Urinary bladder (tissue), 4 donors: ENCODE measurements around the gene TTC21B. TPM values are rescaled to one million over a fixed set of nuclear protein-coding genes. Genes with fewer than 3 reads are reported as not detected.

ENCODE experiments used
- DNase-seq: peaks from one replicate; pipeline ENCODE4 v3.0.0-alpha.2; 2015; ENCODE audit errors: extremely low spot score
- H3K27ac ChIP-seq: one replicate; pipeline ENCODE4 v1.5.1; 2013; ENCODE audit warnings: low read depth, mild to moderate bottlenecking, moderate library complexity
- H3K36me3 ChIP-seq: one replicate; pipeline ENCODE4 v1.6.1; 2013; ENCODE audit warnings: mild to moderate bottlenecking, moderate library complexity; ENCODE audit not compliant: insufficient read depth
- H3K4me1 ChIP-seq: one replicate; pipeline ENCODE4 v1.6.1; 2013; ENCODE audit warnings: mild to moderate bottlenecking, moderate library complexity; ENCODE audit not compliant: insufficient read depth
- H3K4me3 ChIP-seq: one replicate; pipeline ENCODE4 v1.5.1; 2013; ENCODE audit warnings: low read depth, low read length
- WGBS: extraction: QIAGEN DNeasy Blood & Tissue Kit; methylation state at CpG from one replicate; pipeline ENCODE4 v1.1.7; 2013; 5-methylcytosine and 5-hydroxymethylcytosine counted together
- polyA plus RNA-seq: library from polyadenylated mRNA; stranded (reverse); fragments of 200-250 nt; gene quantifications from one replicate; pipeline ENCODE4 v1.2.3, GENCODE V29; 2013
- total RNA-seq: library from RNA; depleted of rRNA; stranded (reverse); fragments of >200 nt; gene quantifications from one replicate; pipeline ENCODE4 v1.2.3, GENCODE V29; 2014
- donor health status: healthy with polysubstance abuse.
- donor health status: healthy.

The TTC21B gene
- total and polyA plus RNA-seq, 2 donors: 7.4 to 81.2 TPM

DNA sequence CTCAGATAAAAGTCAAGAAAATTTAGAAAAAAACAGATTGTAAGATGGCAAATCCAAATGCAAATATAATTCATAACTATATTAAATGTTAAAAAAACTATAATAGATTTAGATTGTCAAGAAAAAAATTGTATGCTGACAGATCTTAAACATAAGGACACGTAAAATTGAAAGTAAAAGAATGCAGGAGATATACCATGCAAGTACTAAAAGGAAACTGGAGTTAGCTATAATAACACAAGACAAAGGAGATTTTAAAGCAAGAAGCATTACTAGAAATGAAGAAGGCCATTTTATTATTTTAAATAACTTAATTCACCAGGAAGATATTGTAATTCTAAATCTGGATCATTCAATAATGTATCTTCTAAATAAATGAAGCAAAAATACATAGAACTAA lies 48.3 kb downstream of the TTC21B start:
- Histone ChIP-seq H3K4me3 (no peak overlapping the region), H3K27ac (no peak overlapping the region), H3K4me1 (no peaks in the 10 kb centered on the region), H3K36me3 (peaks cover 7% of the 10 kb centered on the region)
- DNase-seq: no peak
- 94% methylated on average over 1 of the region's 1 CpG for WGBS

DNA sequence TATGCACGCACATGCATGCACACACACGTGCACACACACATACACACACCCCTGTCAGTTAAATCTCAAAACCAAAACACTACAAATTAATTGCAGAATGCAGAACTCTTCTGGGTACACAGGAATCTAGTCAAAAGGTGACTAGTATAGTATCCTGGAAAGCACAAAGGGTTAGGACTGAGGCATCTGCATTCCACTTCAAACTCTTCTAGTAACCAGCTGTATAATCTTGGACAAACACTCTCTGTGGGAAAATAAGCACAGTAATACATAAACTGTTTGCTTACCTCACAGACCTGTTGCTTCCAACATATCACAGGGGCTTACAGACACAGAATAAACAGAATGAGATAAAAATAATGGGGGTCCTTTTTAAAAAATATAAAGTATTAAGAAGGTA lies 49.1 kb downstream of the TTC21B start:
- Histone ChIP-seq H3K4me3 (no peak overlapping the region), H3K27ac (no peak overlapping the region), H3K36me3 (peaks cover 7% of the 10 kb centered on the region), H3K4me1 (no peaks in the 10 kb centered on the region)
- no peak for DNase-seq
- 92% methylated on average over 2 of the region's 2 CpGs for WGBS

DNA sequence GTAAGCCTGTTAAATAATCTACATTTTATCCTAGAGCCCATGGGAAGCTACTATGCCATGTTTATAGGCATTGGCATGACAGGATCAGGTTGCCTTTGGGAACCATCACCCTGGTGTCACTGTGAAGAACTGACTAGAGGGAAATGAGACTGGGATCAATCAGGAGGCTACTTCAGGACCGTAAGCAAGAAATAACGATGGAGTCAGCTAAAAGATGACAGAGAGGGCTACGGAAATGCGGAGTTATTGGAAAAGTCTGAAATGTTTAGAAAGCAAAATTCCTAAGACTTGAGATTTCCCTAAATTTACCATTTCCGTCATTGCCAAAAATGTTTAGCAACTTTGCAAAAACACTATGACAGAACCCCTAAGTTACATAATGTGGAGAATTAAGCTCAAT lies 50.2 kb downstream of the TTC21B start:
- peaks cover 7% of the 10 kb centered on the region for H3K36me3 ChIP-seq
- 91% methylated on average over 5 of the region's 5 CpGs for WGBS
- no peak overlapping the region for H3K27ac ChIP-seq
- H3K4me3 ChIP-seq: no peak overlapping the region
- no peaks in the 10 kb centered on the region for H3K4me1 ChIP-seq
- DNase-seq: no peak

DNA sequence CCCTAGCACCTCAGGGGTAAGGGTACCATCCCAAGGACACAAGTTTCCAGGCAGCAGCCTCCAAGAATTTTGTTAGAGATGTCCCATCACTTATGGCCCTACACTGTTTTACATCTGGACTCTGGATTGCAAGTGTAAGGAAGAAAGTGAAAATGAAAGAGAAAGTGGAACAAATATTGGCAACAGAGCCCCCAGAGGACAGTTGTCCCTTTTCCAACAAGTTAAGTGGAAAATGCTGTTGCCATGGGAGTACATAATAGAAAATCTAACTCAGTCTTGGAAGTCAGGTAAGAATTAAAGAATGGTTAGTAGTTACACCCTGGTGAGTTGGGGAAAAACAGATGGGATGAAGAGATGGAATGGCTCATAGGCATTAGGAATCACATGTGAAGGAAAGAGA lies 50.6 kb downstream of the TTC21B start:
- Histone ChIP-seq H3K4me3 (peak overlapping the region; percentile 0), H3K27ac (no peak overlapping the region)
- no peak for DNase-seq

DNA sequence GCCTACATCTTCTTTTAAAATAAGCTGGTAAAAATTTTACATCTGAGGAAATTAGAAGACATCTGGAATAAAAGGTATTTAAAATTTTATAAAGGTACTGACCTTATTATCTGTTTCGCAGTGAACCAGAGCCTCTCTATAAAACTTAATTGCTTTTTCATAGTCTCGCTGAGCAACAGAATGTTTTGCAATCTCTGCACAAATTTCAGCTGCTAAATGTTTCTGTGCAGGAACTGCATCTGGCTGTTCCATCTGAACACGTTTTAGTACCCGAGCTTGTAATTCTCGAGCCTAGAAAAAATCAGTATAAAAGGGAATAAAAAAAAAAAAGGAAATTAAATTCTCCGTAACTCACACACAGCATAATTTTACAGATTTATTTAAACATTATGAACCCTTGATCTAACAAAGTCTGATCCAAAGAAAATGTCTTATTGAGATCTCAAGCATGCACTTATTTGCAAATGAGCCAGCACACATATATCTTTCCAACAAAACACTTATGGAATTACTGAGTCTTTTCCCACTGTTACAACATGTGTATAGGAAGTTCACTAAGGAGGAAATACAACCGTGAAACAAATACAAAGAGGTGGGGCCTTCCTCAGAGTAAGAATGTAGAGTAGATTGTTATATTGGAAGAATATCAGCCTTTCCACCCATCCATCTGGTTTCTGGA lies 51.8 kb downstream of the TTC21B start:
- Histone ChIP-seq H3K36me3 (peaks cover 7% of the 10 kb centered on the region), H3K27ac (no peak overlapping the region), H3K4me1 (no peaks in the 10 kb centered on the region), H3K4me3 (no peak overlapping the region)
- WGBS: 68% methylated on average over 7 of the region's 7 CpGs
- DNase-seq: peak; percentile 29

More for the DNA sequence above, 50.6 kb downstream of the TTC21B start:
- H3K36me3 ChIP-seq: peaks cover 7% of the 10 kb centered on the region
- no peaks in the 10 kb centered on the region for H3K4me1 ChIP-seq

DNA sequence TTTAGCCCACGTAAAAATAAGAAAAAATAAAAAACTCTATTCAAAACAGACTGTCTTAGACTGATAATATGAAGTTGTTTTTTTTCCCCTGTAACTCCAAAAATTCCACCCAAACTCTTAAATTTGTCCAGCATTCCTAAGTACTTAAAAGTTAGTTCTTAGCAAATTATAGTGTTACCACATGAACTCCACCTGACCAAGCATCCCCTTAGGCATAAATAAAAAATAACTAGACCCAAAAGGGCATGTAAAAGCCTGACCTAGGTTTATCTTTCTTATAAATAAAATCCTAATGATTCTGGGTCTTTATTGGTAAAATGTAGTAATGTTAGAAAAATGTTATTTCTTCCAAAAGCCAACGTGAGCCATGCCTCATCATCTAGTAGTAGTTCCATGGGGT lies 54.3 kb downstream of the TTC21B start:
- WGBS: 84% methylated on average over 2 of the region's 2 CpGs

DNA sequence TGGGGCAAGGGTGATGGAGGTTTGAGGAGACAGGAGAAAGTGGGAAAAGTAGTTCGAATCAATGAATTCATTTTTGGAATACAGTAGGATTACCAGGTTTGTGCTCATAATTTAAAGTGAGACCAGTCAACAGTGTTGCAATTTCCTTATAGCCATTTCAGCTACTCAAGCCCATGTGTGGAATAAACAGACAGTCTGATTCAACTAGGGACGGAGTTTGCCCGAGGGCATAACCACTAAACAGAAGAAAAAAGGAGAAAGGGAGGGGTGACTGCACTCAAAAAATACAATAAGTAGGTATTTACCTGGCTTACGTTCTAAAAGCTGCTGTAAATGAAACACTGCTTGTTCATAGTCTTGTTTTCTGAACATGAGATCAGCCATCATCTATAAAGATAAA lies 55.2 kb downstream of the TTC21B start:
- peaks cover 4% of the 10 kb centered on the region for H3K36me3 ChIP-seq
- H3K27ac ChIP-seq: no peak overlapping the region
- H3K4me1 ChIP-seq: no peaks in the 10 kb centered on the region
- H3K4me3 ChIP-seq: no peak overlapping the region
- no peak for DNase-seq
- 88% methylated on average over 4 of the region's 4 CpGs for WGBS

More for the DNA sequence above, 54.3 kb downstream of the TTC21B start:
- no peak overlapping the region for H3K27ac ChIP-seq
- H3K4me1 ChIP-seq: no peaks in the 10 kb centered on the region
- H3K36me3 ChIP-seq: peaks cover 4% of the 10 kb centered on the region
- DNase-seq: no peak
- no peak overlapping the region for H3K4me3 ChIP-seq

DNA sequence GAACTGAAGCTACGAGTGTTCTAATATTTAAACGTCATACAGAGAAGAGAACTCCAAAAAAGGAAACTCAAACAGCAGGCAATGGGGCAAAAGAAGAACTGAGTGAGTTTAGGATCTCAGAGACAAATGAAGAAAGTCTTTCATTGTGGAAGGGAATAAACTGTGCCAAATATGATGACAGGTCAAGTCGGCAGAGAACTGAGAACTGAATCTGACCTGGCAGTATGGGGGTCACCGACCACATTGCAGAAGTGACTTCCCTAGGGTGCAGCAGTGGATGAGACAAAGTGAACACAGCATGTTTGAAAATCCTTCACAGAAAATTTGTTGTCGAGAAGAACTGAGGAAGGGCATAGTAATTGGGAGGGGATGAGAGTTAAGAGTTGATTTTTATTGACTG lies 55.9 kb downstream of the TTC21B start:
- H3K4me3 ChIP-seq: no peak overlapping the region
- WGBS: 75% methylated on average over 5 of the region's 5 CpGs
- peaks cover 4% of the 10 kb centered on the region for H3K36me3 ChIP-seq
- no peaks in the 10 kb centered on the region for H3K4me1 ChIP-seq
- no peak for DNase-seq
- no peak overlapping the region for H3K27ac ChIP-seq

DNA sequence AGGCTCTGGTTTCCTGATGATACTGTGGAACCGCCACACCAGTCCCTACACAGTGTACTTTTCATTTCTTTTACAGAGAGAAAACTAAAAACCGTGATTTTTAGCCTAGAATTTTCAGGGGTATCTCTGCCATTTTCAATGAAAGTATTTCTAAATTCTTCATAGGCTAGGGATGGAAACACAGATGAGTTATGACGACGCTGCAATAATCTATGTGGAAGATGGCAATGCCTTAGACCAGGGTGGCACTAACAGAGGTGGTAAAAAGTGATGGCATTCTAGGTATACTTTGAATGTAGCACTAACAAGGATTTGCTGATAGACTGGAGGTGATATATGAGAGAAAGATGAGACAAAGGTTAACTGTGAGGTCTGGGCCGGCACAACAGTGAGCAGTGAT lies 56.5 kb downstream of the TTC21B start:
- Histone ChIP-seq H3K4me1 (no peaks in the 10 kb centered on the region), H3K36me3 (peaks cover 4% of the 10 kb centered on the region), H3K27ac (no peak overlapping the region), H3K4me3 (no peak overlapping the region)
- WGBS: 95% methylated on average over 5 of the region's 5 CpGs
- DNase-seq: no peak

DNA sequence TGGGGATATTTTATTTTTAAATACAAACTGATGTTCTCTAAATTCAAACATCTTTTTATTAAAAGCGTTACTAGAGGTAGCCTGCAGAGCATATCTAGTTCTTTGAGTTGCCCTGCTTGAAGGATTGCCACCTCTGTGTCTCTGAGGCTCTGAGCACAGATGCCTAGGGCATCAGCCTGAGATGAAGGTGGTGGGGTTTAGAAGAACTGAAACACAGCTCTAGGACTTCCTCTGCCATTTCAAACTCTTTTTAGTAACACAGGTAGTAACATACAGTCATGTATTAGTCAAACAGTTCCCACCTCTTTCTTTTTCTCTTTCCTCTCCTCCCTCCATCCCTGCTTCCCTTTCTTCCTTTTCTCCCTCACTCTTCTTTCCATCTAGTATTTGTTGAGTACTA lies 57.6 kb downstream of the TTC21B start:
- H3K27ac ChIP-seq: no peak overlapping the region
- DNase-seq: no peak
- peaks cover 3% of the 10 kb centered on the region for H3K36me3 ChIP-seq
- H3K4me1 ChIP-seq: no peaks in the 10 kb centered on the region
- H3K4me3 ChIP-seq: no peak overlapping the region
- 96% methylated on average over 1 of the region's 1 CpG for WGBS

DNA sequence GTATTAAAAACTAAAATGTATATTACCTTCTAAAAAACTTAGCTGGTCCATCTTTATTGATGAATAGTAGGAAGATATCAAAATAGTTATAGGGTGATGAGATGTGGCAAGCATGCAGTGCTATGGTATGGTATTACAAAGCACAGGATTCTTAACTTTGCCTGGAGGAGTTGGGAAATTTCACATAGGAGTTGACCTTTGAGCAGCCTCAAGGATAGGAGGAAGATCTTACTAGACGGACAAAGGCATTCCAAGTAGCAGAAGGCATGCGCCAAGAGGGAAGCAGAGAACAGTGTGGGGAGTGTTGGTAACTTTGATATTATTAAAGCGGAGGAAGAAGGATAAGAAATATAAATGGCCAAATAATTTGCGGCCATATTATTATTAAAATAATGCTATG lies 60.0 kb downstream of the TTC21B start:
- 94% methylated on average over 4 of the region's 4 CpGs for WGBS
- no peaks in the 10 kb centered on the region for H3K4me1 ChIP-seq

DNA sequence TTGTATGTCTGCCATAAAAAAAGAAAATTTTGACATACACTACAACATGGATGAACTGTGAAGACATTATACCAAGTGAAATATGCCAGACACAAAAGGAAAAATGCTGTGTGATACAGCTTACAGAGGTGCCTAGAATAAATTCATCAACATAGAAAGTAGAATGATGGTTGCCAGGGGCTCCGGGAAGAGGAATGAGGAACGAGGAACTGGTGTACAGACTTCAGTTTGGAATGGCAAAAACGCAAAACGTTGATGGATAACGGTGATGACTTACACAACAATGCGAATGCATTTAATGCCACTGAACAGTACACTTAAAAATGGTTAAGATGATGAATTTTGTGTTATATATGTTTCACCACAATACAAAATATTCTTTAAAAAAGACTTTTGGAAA lies 61.0 kb downstream of the TTC21B start:
- H3K27ac ChIP-seq: no peak overlapping the region
- H3K4me1 ChIP-seq: no peaks in the 10 kb centered on the region
- WGBS: 96% methylated on average over 6 of the region's 6 CpGs
- no peak overlapping the region for H3K4me3 ChIP-seq
- no peak for DNase-seq
- H3K36me3 ChIP-seq: no peaks in the 10 kb centered on the region

More for the DNA sequence above, 60.0 kb downstream of the TTC21B start:
- H3K36me3 ChIP-seq: no peaks in the 10 kb centered on the region
- H3K4me3 ChIP-seq: no peak overlapping the region
- no peak overlapping the region for H3K27ac ChIP-seq
- DNase-seq: no peak

DNA sequence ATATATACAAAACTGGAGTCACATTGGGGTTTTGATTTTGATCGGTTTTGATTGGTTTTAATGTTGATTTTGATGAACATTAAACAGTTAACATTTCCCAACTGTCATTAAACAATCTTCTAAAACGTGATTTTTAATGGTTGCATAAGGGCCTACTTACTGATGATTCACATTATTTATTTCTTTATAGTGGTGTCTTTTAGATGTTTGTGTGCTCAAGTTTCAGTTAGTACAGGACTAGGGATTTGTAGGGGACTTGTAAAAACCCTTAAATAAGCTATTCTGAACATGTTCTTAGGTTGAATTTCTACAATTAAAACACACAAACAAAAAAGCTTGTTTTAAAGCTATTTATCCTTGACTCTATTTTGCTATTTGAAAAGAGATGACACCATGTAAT lies 61.6 kb downstream of the TTC21B start:
- Histone ChIP-seq H3K27ac (no peak overlapping the region), H3K4me3 (no peak overlapping the region), H3K4me1 (no peaks in the 10 kb centered on the region), H3K36me3 (no peaks in the 10 kb centered on the region)
- no peak for DNase-seq
- WGBS: 61% methylated on average over 2 of the region's 2 CpGs

DNA sequence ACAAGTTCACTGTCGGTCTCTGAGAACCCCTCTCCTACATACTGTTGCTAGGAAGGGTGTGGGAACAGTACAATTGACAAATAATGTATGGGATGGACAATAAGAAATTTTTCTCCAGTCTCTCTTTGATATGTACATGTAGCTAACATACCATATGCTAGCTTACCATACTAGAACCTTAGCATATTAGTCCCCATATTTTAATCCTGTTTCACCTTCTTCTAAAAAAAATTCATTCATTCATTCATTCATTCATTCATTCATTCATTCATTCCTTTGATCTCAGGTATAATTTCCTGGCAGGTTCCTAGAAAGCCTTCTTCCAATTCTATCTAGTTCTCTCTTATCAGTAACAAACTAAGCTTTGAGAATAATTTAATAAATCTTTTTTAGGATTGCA lies 62.2 kb downstream of the TTC21B start:
- no peak overlapping the region for H3K27ac ChIP-seq

DNA sequence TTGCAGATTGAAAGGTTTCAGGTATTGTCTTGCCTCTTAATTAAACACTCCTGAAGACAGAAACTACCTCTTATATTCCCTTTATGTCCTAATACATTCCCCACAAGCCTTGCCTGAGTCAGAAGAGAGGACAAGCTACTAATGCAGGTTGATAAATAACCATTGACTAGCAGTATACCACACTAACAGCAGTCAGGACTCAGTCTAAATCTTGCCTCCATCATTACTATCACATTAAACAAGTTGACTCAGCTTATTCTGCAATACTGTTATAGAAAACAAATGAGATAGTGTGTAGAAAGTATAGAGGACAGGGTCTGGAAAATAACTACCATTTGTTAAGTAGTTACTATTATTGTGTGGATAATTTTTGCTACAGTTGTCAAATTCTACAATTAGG lies 63.8 kb downstream of the TTC21B start:
- no peaks in the 10 kb centered on the region for H3K4me1 ChIP-seq
- no peak overlapping the region for H3K4me3 ChIP-seq
- no peak for DNase-seq
- H3K27ac ChIP-seq: no peak overlapping the region
- H3K36me3 ChIP-seq: no peaks in the 10 kb centered on the region

More for the DNA sequence above, 62.2 kb downstream of the TTC21B start:
- 97% methylated on average over 1 of the region's 1 CpG for WGBS
- DNase-seq: no peak
- Histone ChIP-seq H3K4me1 (no peaks in the 10 kb centered on the region), H3K36me3 (no peaks in the 10 kb centered on the region), H3K4me3 (no peak overlapping the region)
